Measurements from ENCODE around the gene OTULINL. TPM values are rescaled to one million over a fixed set of nuclear protein-coding genes. Genes with fewer than 3 reads are reported as not detected.
A peak's percentile ranks its signal among the peaks of the same experiment; 100 is the strongest.

The OTULINL gene
- total and polyA plus RNA-seq, 2 of the 8 experiments (the other 6 are each of a cell fraction or from before 2014, with no cell fraction given) = 3.1 to 8.3 TPM

GRCh38 chr5:14532180-14532579 lies 49.4 kb upstream of the OTULINL start:
- TF ChIP-seq POU5F1 (IDR thresholded peaks at IDR 0.05; ENCODE audit: low read depth, low read length) (no peak), CBX5 (IDR thresholded peaks at IDR 0.05; ENCODE audit: low read depth, low read length) (no peak), SAP30 (IDR thresholded peaks at IDR 0.05; ENCODE audit: insufficient read depth, insufficient replicate concordance, low read length) (no peak), CHD2 (IDR thresholded peaks at IDR 0.05; ENCODE audit: low read length) (no peak), BACH1 (IDR thresholded peaks at IDR 0.05; ENCODE audit: low read length) (no peak), BCL11A (IDR thresholded peaks at IDR 0.05; ENCODE audit: low read depth in 2 of 2, low read length in 2 of 2) (no peak), KDM1A (IDR thresholded peaks at IDR 0.05; ENCODE audit: borderline replicate concordance, low read length) (no peak), RXRA (IDR thresholded peaks at IDR 0.05; ENCODE audit: insufficient read depth, low read depth, low read length) (no peak)
- Histone ChIP-seq H4K5ac (ENCODE audit: insufficient read length, low read depth, low read length) (no peak overlapping the region), H2BK20ac (ENCODE audit: low read length) (no peak overlapping the region), H3K27me3 (replicated peaks in 1 of 4; ENCODE audit: control insufficient read depth in 3 of 4, extremely low read depth in 1 of 4, insufficient read depth in 3 of 4, low read length in 3 of 4) (no peaks in the 10 kb centered on the region; a peak in 1 of 7 replicates), H3K4ac (replicated peaks; ENCODE audit: insufficient read length, low read depth, low read length) (no peak overlapping the region), H2BK15ac (ENCODE audit: low read length) (no peak overlapping the region), H2AFZ (ENCODE audit: low read length) (no peak overlapping the region), H3K23me2 (ENCODE audit: low read depth, low read length) (no peaks in the 10 kb centered on the region), H3K79me1 (ENCODE audit: low read depth, low read length) (no peaks in the 10 kb centered on the region), H3K4me3 (ENCODE audit: extremely low read depth in 1 of 4, insufficient read depth in 2 of 4, low read depth in 3 of 4, low read length in 4 of 4) (no peak overlapping the region), H3K4me1 (replicated peaks in 1 of 4; ENCODE audit: control insufficient read depth in 3 of 4, insufficient read depth in 4 of 4, low read length in 3 of 4) (peaks cover 0 to 7% (median under 1%) of the 10 kb centered on the region in 4 experiments; a peak in 1 of 7 replicates), H4K20me1 (replicated peaks in 1 of 2; ENCODE audit: control insufficient read depth in 1 of 2, insufficient read depth in 2 of 2, low read length in 2 of 2) (no peaks in the 10 kb centered on the region), H2AK5ac (ENCODE audit: low read depth, low read length) (no peak overlapping the region), H2BK12ac (ENCODE audit: low read depth, low read length) (no peak overlapping the region), H4K91ac (replicated peaks; ENCODE audit: insufficient read length, low read length) (no peak overlapping the region), H2BK5ac (ENCODE audit: low read depth, low read length) (no peak overlapping the region), H2BK120ac (replicated peaks; ENCODE audit: low read depth, low read length) (no peak overlapping the region), H3K9ac (replicated peaks in 1 of 4; ENCODE audit: extremely low read depth in 1 of 4, low read depth in 3 of 4, low read length in 3 of 4) (no peak overlapping the region), H3K4me2 (ENCODE audit: insufficient read depth in 1 of 2, low read depth in 2 of 2, low read length in 2 of 2) (no peak overlapping the region), H3K36me3 (ENCODE audit: control insufficient read depth in 2 of 4, insufficient read depth in 4 of 4, low read length in 3 of 4) (no peaks in the 10 kb centered on the region), H3K14ac (ENCODE audit: insufficient read length) (no peak overlapping the region), H3K23ac (ENCODE audit: insufficient read length) (no peak overlapping the region), H3K27ac (ENCODE audit: low read depth, low read length) (no peak overlapping the region), H3K79me2 (ENCODE audit: control insufficient read depth in 1 of 2, insufficient read depth in 2 of 2, low read length in 2 of 2) (no peaks in the 10 kb centered on the region), H4K8ac (ENCODE audit: extremely low read depth, insufficient read depth, low read length) (peak overlapping the region; percentile 35; the same call in 1 of the 2 replicates), H3K9me3 (ENCODE audit: insufficient read depth in 2 of 2, low read depth in 1 of 2, low read length in 1 of 2) (no peaks in the 10 kb centered on the region), H3K18ac (ENCODE audit: extremely low read depth, low read length) (no peak overlapping the region), H3K56ac (replicated peaks; ENCODE audit: insufficient read length, low read depth, low read length) (no peak overlapping the region)
- no peak for DNase-seq (ENCODE audit: low read depth in 1 of 2, low spot score in 2 of 2)
- WGBS, 2 experiments (ENCODE audit: extremely low coverage in 1 of 2, insufficient coverage in 1 of 2, insufficient read length in 1 of 2, insufficient replicate concordance in 2 of 2, low coverage in 1 of 2, low lambda C conversion rate in 2 of 2, missing lambda C conversion rate in 1 of 2) = 80% methylated on average over 3 of the region's 3 CpGs; no CpG with 5 or more reads in 1 of the 2 experiments
- POLR2A ChIA-PET (ENCODE audit: partially characterized antibody) = interaction anchor here (0.6 kb wide), 1 partner anchor 985 kb away, joined by 4 read pairs; no protein-coding TSS in a partner anchor
- CTCF ChIA-PET (ENCODE audit: partially characterized antibody) = interaction anchor here (1.1 to 2.1 kb wide), 3 partner anchors 27 to 252 kb away, joined by 4 to 7 read pairs (median 5); no protein-coding TSS in a partner anchor
- no peak for FAIRE-seq

All from H1 (cell line).